IPS DF 6.9 (cell line): Measurements from ENCODE around the gene TMEM132C.

ENCODE experiments used
- DNase-seq: peaks from one replicate; pipeline ENCODE4 v3.0.0-alpha.2; 2013; ENCODE audit warnings: low read depth, low spot score
- H3K27ac ChIP-seq: one replicate; pipeline ENCODE4 v1.5.1; 2013; ENCODE audit warnings: low read length, control low read depth
- H3K27me3 ChIP-seq: 2 replicates; pipeline ENCODE4 v1.6.1; 2013; ENCODE audit warnings: mild to moderate bottlenecking, low read length; ENCODE audit not compliant: control insufficient read depth, insufficient read depth
- H3K36me3 ChIP-seq: 2 replicates; pipeline ENCODE4 v1.6.1; 2013; ENCODE audit warnings: low read length; ENCODE audit not compliant: control insufficient read depth, insufficient read depth
- H3K4me1 ChIP-seq: 2 replicates; pipeline ENCODE4 v1.6.1; 2013; ENCODE audit warnings: low read length; ENCODE audit not compliant: control insufficient read depth, insufficient read depth
- H3K4me3 ChIP-seq: 2 replicates; pipeline ENCODE4 v1.5.1; 2013; ENCODE audit warnings: mild to moderate bottlenecking, low read length
- H3K9me3 ChIP-seq: 2 replicates; pipeline ENCODE4 v1.6.1; 2013; ENCODE audit warnings: low read length, inconsistent platforms; ENCODE audit not compliant: control insufficient read depth, insufficient read depth
- WGBS: extraction: QIAGEN DNeasy Blood & Tissue Kit; methylation state at CpG from one replicate; pipeline ENCODE4 v1.1.7; 2013; ENCODE audit warnings: mixed read lengths, missing lambda C conversion rate; ENCODE audit not compliant: insufficient read length, insufficient coverage; 5-methylcytosine and 5-hydroxymethylcytosine counted together

TMEM132C gene

GRCh38 chr12:128745772-128746689 is 479.1 kb downstream of the TMEM132C start:
- Histone ChIP-seq H3K4me3 (no peak overlapping the region), H3K27ac (no peak overlapping the region), H3K9me3 (peaks cover 13% of the 10 kb centered on the region), H3K4me1 (no peaks in the 10 kb centered on the region), H3K36me3 (no peaks in the 10 kb centered on the region), H3K27me3 (no peaks in the 10 kb centered on the region)
- WGBS, result no CpG with 5 or more reads among the region's 11 CpGs
- DNase-seq, result no peak

- no peaks in the 10 kb centered on the region for H3K36me3 ChIP-seq
- H3K4me1 ChIP-seq, result no peaks in the 10 kb centered on the region
- no peak overlapping the region for H3K27ac ChIP-seq
- no peaks in the 10 kb centered on the region for H3K27me3 ChIP-seq
- no peak overlapping the region for H3K4me3 ChIP-seq
- no CpG with 5 or more reads among the region's 13 CpGs for WGBS
- no peak for DNase-seq
- H3K9me3 ChIP-seq, result peaks cover 7% of the 10 kb centered on the region
Observed at GRCh38 chr12:128747441-128747840, 480.5 kb downstream of the TMEM132C start.

- H3K27me3 ChIP-seq, result no peaks in the 10 kb centered on the region
- H3K27ac ChIP-seq, result no peak overlapping the region
- no peak overlapping the region for H3K4me3 ChIP-seq
- no peak for DNase-seq
- H3K36me3 ChIP-seq, result no peaks in the 10 kb centered on the region
- peaks cover 11% of the 10 kb centered on the region for H3K9me3 ChIP-seq
- WGBS, result no CpG with 5 or more reads among the region's 5 CpGs
- no peaks in the 10 kb centered on the region for H3K4me1 ChIP-seq
Observed at GRCh38 chr12:128752386-128752785, 485.4 kb downstream of the TMEM132C start.

- no peaks in the 10 kb centered on the region for H3K4me1 ChIP-seq
- DNase-seq, result no peak
Observed at GRCh38 chr12:128753438-128753837, 486.5 kb downstream of the TMEM132C start.

GRCh38 chr12:128754275-128754674 is 487.3 kb downstream of the TMEM132C start:
- no peak overlapping the region for H3K4me3 ChIP-seq
- H3K27me3 ChIP-seq, result no peaks in the 10 kb centered on the region
- DNase-seq, result no peak
- no CpG with 5 or more reads among the region's 3 CpGs for WGBS
- no peaks in the 10 kb centered on the region for H3K36me3 ChIP-seq
- H3K9me3 ChIP-seq, result peaks cover 14% of the 10 kb centered on the region
- H3K4me1 ChIP-seq, result no peaks in the 10 kb centered on the region
- no peak overlapping the region for H3K27ac ChIP-seq

More at GRCh38 chr12:128753438-128753837, 486.5 kb downstream of the TMEM132C start:
- Histone ChIP-seq H3K9me3 (peaks cover 14% of the 10 kb centered on the region), H3K36me3 (no peaks in the 10 kb centered on the region), H3K27ac (no peak overlapping the region), H3K27me3 (no peaks in the 10 kb centered on the region), H3K4me3 (no peak overlapping the region)
- WGBS, result no CpG with 5 or more reads among the region's 4 CpGs

- no peaks in the 10 kb centered on the region for H3K36me3 ChIP-seq
- H3K27ac ChIP-seq, result no peak overlapping the region
- H3K9me3 ChIP-seq, result peaks cover 14% of the 10 kb centered on the region
- DNase-seq, result no peak
- H3K27me3 ChIP-seq, result no peaks in the 10 kb centered on the region
- no peak overlapping the region for H3K4me3 ChIP-seq
- H3K4me1 ChIP-seq, result no peaks in the 10 kb centered on the region
- WGBS, result no CpG with 5 or more reads among the region's 4 CpGs
Observed at GRCh38 chr12:128755566-128755965, 488.6 kb downstream of the TMEM132C start.
